ENCODE measurements around the gene ABCA4.
A peak's percentile ranks its signal among the peaks of the same experiment; 100 is the strongest.

Gene ABCA4

GRCh38 chr1:94068096-94068998, 52.6 kb downstream of the ABCA4 start:
- Histone ChIP-seq H3K4me3 (ENCODE audit: low read depth, low read length) (no peak overlapping the region), H3K27ac (peak overlapping the region; percentile 92), H3K27me3 (replicated peaks) (no peaks in the 10 kb centered on the region), H3K36me3 (replicated peaks) (no peaks in the 10 kb centered on the region)
- TF ChIP-seq, protein P1, sequence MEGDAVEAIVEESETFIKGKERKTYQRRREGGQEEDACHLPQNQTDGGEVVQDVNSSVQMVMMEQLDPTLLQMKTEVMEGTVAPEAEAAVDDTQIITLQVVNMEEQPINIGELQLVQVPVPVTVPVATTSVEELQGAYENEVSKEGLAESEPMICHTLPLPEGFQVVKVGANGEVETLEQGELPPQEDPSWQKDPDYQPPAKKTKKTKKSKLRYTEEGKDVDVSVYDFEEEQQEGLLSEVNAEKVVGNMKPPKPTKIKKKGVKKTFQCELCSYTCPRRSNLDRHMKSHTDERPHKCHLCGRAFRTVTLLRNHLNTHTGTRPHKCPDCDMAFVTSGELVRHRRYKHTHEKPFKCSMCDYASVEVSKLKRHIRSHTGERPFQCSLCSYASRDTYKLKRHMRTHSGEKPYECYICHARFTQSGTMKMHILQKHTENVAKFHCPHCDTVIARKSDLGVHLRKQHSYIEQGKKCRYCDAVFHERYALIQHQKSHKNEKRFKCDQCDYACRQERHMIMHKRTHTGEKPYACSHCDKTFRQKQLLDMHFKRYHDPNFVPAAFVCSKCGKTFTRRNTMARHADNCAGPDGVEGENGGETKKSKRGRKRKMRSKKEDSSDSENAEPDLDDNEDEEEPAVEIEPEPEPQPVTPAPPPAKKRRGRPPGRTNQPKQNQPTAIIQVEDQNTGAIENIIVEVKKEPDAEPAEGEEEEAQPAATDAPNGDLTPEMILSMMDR (IDR thresholded peaks at IDR 0.05; ENCODE audit: low read depth, low read length, missing control alignments) = no peak
- in situ Hi-C loops (cut with HindIII; ENCODE audit: low pct_ligation_motif_present, low sequenced_read_pairs) = no loop called here
- peak; percentile 79 for DNase-seq

GRCh38 chr1:94067196-94067595, 53.8 kb downstream of the ABCA4 start:
- Histone ChIP-seq H3K36me3 (replicated peaks) (no peaks in the 10 kb centered on the region), H3K4me3 (ENCODE audit: low read depth, low read length) (no peak overlapping the region), H3K27ac (peak overlapping the region; percentile 92), H3K27me3 (replicated peaks) (no peaks in the 10 kb centered on the region)
- in situ Hi-C loops (cut with HindIII; ENCODE audit: low pct_ligation_motif_present, low sequenced_read_pairs) = no loop called here
- peak; percentile 94 for DNase-seq
- TF ChIP-seq, protein P1 (IDR thresholded peaks at IDR 0.05; ENCODE audit: low read depth, low read length, missing control alignments) = no peak

DNA sequence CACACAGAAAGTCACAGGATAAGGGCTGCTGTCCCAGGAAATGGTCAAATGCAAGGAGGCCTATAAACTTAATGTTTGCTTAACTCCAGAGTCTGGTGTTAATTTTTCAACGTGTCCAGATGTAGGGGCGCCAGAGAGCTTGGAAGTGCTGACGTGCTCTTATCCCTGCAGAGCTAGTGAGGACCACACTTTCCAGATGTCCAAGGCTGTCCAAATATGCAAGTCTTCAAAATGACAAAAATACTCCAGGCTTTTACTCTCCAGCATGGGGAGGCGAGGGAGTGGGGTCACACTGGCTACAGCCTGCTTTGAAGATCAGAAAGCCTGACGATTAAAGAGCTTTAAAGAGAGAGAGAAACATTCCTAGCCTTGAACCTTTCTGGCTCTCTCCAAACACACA, 57.6 kb downstream of the ABCA4 start:
- no peak overlapping the region for H3K4me3 ChIP-seq (ENCODE audit: low read depth, low read length)
- TF ChIP-seq, protein P1 (IDR thresholded peaks at IDR 0.05; ENCODE audit: low read depth, low read length, missing control alignments) = peak; percentile 72
- in situ Hi-C loops (cut with HindIII; ENCODE audit: low pct_ligation_motif_present, low sequenced_read_pairs) = no loop called here
- no peaks in the 10 kb centered on the region for H3K27me3 ChIP-seq (replicated peaks)
- peak overlapping the region; percentile 86 for H3K27ac ChIP-seq
- DNase-seq = peak; percentile 81
- H3K36me3 ChIP-seq (replicated peaks) = no peaks in the 10 kb centered on the region

- peak; percentile 86 for DNase-seq
- in situ Hi-C loops (cut with HindIII; ENCODE audit: low pct_ligation_motif_present, low sequenced_read_pairs) = no loop called here
- H3K36me3 ChIP-seq (replicated peaks) = no peaks in the 10 kb centered on the region
- no peak overlapping the region for H3K4me3 ChIP-seq (ENCODE audit: low read depth, low read length)
- peak overlapping the region; percentile 86 for H3K27ac ChIP-seq
- H3K27me3 ChIP-seq (replicated peaks) = no peaks in the 10 kb centered on the region
- TF ChIP-seq, protein P1 (IDR thresholded peaks at IDR 0.05; ENCODE audit: low read depth, low read length, missing control alignments) = peak; percentile 94
These were observed 59.2 kb downstream of the ABCA4 start for GRCh38 chr1:94061513-94062443.

DNA sequence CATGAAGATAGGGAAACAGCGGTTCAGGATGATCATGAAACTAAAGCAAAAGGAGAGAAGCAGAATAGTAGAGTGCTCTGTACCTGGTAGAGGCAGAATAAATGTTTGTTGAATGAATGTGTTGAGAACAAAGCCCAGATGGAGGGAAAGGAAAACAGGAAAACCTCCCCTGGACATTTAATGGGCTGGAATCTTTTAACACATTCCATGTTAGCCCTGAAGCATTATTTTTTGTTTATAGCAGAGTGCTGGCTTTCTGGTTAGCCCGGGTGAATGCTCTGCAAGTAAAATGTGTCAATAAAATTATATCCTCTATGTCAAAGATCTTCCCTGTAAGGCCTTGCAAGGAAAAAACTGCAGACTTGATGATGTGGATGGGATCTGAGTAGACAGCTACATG, 60.2 kb downstream of the ABCA4 start:
- TF ChIP-seq, protein P1 (IDR thresholded peaks at IDR 0.05; ENCODE audit: low read depth, low read length, missing control alignments) = no peak
- Histone ChIP-seq H3K4me3 (ENCODE audit: low read depth, low read length) (no peak overlapping the region), H3K36me3 (replicated peaks) (no peaks in the 10 kb centered on the region), H3K27me3 (replicated peaks) (no peaks in the 10 kb centered on the region), H3K27ac (no peak overlapping the region)
- DNase-seq = no peak
- in situ Hi-C loops (cut with HindIII; ENCODE audit: low pct_ligation_motif_present, low sequenced_read_pairs) = no loop called here
